ENCODE results near the gene SOCS3. TPM values are rescaled to one million over a fixed set of nuclear protein-coding genes. Genes with fewer than 3 reads are reported as not detected.

Gene SOCS3
- total RNA-seq, 1 donor from 2014 or later = 13.7 TPM

DNA sequence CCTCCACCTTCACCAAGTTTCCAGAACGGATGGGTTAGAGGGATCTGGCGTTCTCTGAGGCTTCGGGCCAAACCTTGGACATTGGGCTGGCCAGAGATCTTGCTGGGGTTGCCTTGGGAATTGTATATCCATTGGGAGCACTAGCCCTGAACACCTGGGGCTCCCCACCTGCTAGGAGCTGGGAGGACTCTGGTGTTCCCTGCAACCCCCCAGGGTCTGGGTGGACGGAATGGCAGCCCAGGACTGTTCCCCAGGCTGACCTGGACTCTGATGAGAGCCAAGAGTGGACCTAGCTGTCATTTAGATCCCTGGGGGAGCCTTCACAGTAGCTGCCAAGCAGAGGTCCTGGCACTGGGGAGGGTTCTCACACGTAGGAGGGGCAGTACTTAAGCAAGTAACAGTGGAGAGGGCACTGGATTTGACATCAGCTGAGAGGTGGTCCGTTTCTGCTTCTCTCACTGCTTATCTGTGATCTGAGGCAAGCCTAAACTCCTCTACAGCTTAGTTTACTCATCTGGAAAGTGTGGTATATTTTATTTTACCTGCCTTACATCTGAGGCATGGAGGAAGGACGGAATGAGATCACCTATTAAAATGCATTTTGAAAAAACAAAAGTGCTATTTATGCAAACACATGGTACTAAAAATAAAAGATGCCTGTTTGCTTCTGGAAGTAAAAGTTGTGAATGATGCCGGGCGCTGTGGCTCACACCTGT, 11.7 kb downstream of the SOCS3 start:
- TF ChIP-seq, protein P1, sequence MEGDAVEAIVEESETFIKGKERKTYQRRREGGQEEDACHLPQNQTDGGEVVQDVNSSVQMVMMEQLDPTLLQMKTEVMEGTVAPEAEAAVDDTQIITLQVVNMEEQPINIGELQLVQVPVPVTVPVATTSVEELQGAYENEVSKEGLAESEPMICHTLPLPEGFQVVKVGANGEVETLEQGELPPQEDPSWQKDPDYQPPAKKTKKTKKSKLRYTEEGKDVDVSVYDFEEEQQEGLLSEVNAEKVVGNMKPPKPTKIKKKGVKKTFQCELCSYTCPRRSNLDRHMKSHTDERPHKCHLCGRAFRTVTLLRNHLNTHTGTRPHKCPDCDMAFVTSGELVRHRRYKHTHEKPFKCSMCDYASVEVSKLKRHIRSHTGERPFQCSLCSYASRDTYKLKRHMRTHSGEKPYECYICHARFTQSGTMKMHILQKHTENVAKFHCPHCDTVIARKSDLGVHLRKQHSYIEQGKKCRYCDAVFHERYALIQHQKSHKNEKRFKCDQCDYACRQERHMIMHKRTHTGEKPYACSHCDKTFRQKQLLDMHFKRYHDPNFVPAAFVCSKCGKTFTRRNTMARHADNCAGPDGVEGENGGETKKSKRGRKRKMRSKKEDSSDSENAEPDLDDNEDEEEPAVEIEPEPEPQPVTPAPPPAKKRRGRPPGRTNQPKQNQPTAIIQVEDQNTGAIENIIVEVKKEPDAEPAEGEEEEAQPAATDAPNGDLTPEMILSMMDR (IDR thresholded peaks at IDR 0.05; ENCODE audit: insufficient read depth, low read length, severe bottlenecking) = no peak
- H3K36me3 ChIP-seq (ENCODE audit: control insufficient read depth, insufficient read depth, low read length) = no peaks in the 10 kb centered on the region
- no peak for DNase-seq (ENCODE audit: low read depth)
- H3K4me3 ChIP-seq (ENCODE audit: low read depth, low read length) = no peak overlapping the region
- peaks cover 1% of the 10 kb centered on the region for H3K27me3 ChIP-seq (ENCODE audit: control insufficient read depth, insufficient read depth, low read length)
- FAIRE-seq = no peak

- no peaks in the 10 kb centered on the region for H3K36me3 ChIP-seq (ENCODE audit: control insufficient read depth, insufficient read depth, low read length)
- no peak for FAIRE-seq
- TF ChIP-seq, protein P1 (IDR thresholded peaks at IDR 0.05; ENCODE audit: insufficient read depth, low read length, severe bottlenecking) = no peak
- no peak for DNase-seq (ENCODE audit: low read depth)
- H3K4me3 ChIP-seq (ENCODE audit: low read depth, low read length) = no peak overlapping the region
- peaks cover 1% of the 10 kb centered on the region for H3K27me3 ChIP-seq (ENCODE audit: control insufficient read depth, insufficient read depth, low read length)
Measured at GRCh38 chr17:78347453-78347852, 12.4 kb downstream of the SOCS3 start.

- TF ChIP-seq, protein P1 (IDR thresholded peaks at IDR 0.05; ENCODE audit: insufficient read depth, low read length, severe bottlenecking) = no peak
- Histone ChIP-seq H3K36me3 (ENCODE audit: control insufficient read depth, insufficient read depth, low read length) (no peaks in the 10 kb centered on the region), H3K27me3 (ENCODE audit: control insufficient read depth, insufficient read depth, low read length) (peaks cover 1% of the 10 kb centered on the region), H3K4me3 (ENCODE audit: low read depth, low read length) (no peak overlapping the region)
- DNase-seq (ENCODE audit: low read depth) (peak; percentile 70), FAIRE-seq (peak; percentile 92)
Measured at GRCh38 chr17:78346605-78347250, 13.1 kb downstream of the SOCS3 start.

- TF ChIP-seq, protein P1 (IDR thresholded peaks at IDR 0.05; ENCODE audit: insufficient read depth, low read length, severe bottlenecking) = no peak
- no peak overlapping the region for H3K4me3 ChIP-seq (ENCODE audit: low read depth, low read length)
- FAIRE-seq = no peak
- H3K27me3 ChIP-seq (ENCODE audit: control insufficient read depth, insufficient read depth, low read length) = peaks cover 1% of the 10 kb centered on the region
- no peaks in the 10 kb centered on the region for H3K36me3 ChIP-seq (ENCODE audit: control insufficient read depth, insufficient read depth, low read length)
- no peak for DNase-seq (ENCODE audit: low read depth)
Measured at GRCh38 chr17:78345791-78346494, 13.9 kb downstream of the SOCS3 start.

- FAIRE-seq (no peak), DNase-seq (ENCODE audit: low read depth) (no peak)
Measured at GRCh38 chr17:78345172-78345571, 14.7 kb downstream of the SOCS3 start.

More at GRCh38 chr17:78345172-78345571, 14.7 kb downstream of the SOCS3 start:
- Histone ChIP-seq H3K27me3 (ENCODE audit: control insufficient read depth, insufficient read depth, low read length) (peaks cover 1% of the 10 kb centered on the region), H3K36me3 (ENCODE audit: control insufficient read depth, insufficient read depth, low read length) (no peaks in the 10 kb centered on the region), H3K4me3 (ENCODE audit: low read depth, low read length) (no peak overlapping the region)
- TF ChIP-seq, protein P1 (IDR thresholded peaks at IDR 0.05; ENCODE audit: insufficient read depth, low read length, severe bottlenecking) = no peak
